ENCODE measurements around the gene NOP16. TPM values are rescaled to one million over a fixed set of nuclear protein-coding genes. Genes with fewer than 3 reads are reported as not detected.
"Not testable (repeated sequence)": the region's sequence is repeated elsewhere in the genome, so short reads cannot be mapped to it uniquely, and the experiment has no call there.

Gene NOP16
- total RNA-seq, 3 donors from 2014 or later (not counting 1 experiment from before 2014, with no cell fraction given): 6.4 to 12.4 (median 12.1) TPM

- H3K36me3 ChIP-seq (ENCODE audit: control insufficient read depth, insufficient read depth, low read length): peaks cover 15% of the 10 kb centered on the region
- Mint-ChIP-seq H3K27ac (peak overlapping the region in 1 of 2 donors; percentile 27), H3K36me3 (no peaks in the 10 kb centered on the region), H3K27me3 (ENCODE audit: low read depth in 2 of 2) (no peaks in the 10 kb centered on the region), H3K4me3 (no peak overlapping the region), H3K9me3 (no peaks in the 10 kb centered on the region), H3K4me1 (peaks cover 30 to 40% of the 10 kb centered on the region in 2 donors)
- no peaks in the 10 kb centered on the region for H3K27me3 ChIP-seq (ENCODE audit: control insufficient read depth, insufficient read depth, low read length)
- no peak for TF ChIP-seq CTCF (IDR thresholded peaks at IDR 0.05)
- ATAC-seq: no peak
- intact Hi-C loops (cut with micrococcal nuclease): no loop called here
- no peak overlapping the region for H3K27ac ChIP-seq (ENCODE audit: low read length)
- WGBS (ENCODE audit: insufficient coverage): 99% methylated on average over 4 of the region's 4 CpGs
- no peaks in the 10 kb centered on the region for H3K4me1 ChIP-seq (ENCODE audit: control insufficient read depth, insufficient read depth, low read length)
- no peak overlapping the region for H3K4me3 ChIP-seq (ENCODE audit: low read length)
- H3K9me3 ChIP-seq (ENCODE audit: control insufficient read depth, insufficient read depth, low read length): no peaks in the 10 kb centered on the region
- no peak for DNase-seq
These were observed 21.4 kb upstream of the NOP16 start for GRCh38 chr5:176409765-176410164.

- Histone ChIP-seq H3K4me1 (ENCODE audit: control insufficient read depth, insufficient read depth, low read length) (no peaks in the 10 kb centered on the region), H3K27me3 (ENCODE audit: control insufficient read depth, insufficient read depth, low read length) (no peaks in the 10 kb centered on the region), H3K9me3 (ENCODE audit: control insufficient read depth, insufficient read depth, low read length) (no peaks in the 10 kb centered on the region), H3K4me3 (ENCODE audit: low read length) (no peak overlapping the region), H3K36me3 (ENCODE audit: control insufficient read depth, insufficient read depth, low read length) (peaks cover 15% of the 10 kb centered on the region), H3K27ac (ENCODE audit: low read length) (no peak overlapping the region)
- 96% methylated on average over 5 of the region's 5 CpGs for WGBS (ENCODE audit: insufficient coverage)
- no peak for TF ChIP-seq CTCF (IDR thresholded peaks at IDR 0.05)
- H3K36me3 Mint-ChIP-seq: no peaks in the 10 kb centered on the region
- ATAC-seq (no peak), DNase-seq (no peak)
- no peak overlapping the region for H3K4me3 Mint-ChIP-seq
- peaks cover 23 to 28% of the 10 kb centered on the region in 2 donors for H3K4me1 Mint-ChIP-seq
- no peaks in the 10 kb centered on the region for H3K9me3 Mint-ChIP-seq
- H3K27me3 Mint-ChIP-seq (ENCODE audit: low read depth in 2 of 2): no peaks in the 10 kb centered on the region
- intact Hi-C loops (cut with micrococcal nuclease): no loop called here
- no peak overlapping the region for H3K27ac Mint-ChIP-seq
These were observed 20.2 kb upstream of the NOP16 start for GRCh38 chr5:176408590-176408989.

DNA sequence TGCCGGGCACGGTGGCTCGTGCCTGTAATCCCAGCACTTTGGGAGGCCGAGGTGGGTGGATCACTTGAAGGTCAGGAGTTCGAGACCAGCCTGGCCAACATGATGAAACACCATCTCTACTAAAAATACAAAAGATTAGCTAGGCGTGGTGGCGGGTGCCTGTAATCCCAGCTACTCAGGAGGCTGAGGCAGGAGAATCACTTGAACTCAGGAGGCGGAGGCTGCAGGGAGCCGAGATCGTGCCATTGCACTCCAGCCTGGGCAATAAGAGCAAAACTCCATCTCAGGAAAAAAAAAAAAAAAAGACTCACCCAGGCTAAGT lies 19.8 kb upstream of the NOP16 start:
- H3K36me3 ChIP-seq (ENCODE audit: control insufficient read depth, insufficient read depth, low read length): peaks cover 15% of the 10 kb centered on the region
- H3K4me3 Mint-ChIP-seq; ATAC-seq; H3K9me3 Mint-ChIP-seq; H3K4me1 ChIP-seq (ENCODE audit: control insufficient read depth, insufficient read depth, low read length); intact Hi-C loops (cut with micrococcal nuclease); H3K27me3 ChIP-seq (ENCODE audit: control insufficient read depth, insufficient read depth, low read length); H3K9me3 ChIP-seq (ENCODE audit: control insufficient read depth, insufficient read depth, low read length); H3K27me3 Mint-ChIP-seq (ENCODE audit: low read depth in 2 of 2); H3K4me3 ChIP-seq (ENCODE audit: low read length); H3K27ac Mint-ChIP-seq; DNase-seq; H3K36me3 Mint-ChIP-seq; H3K27ac ChIP-seq (ENCODE audit: low read length): not testable (repeated sequence)
- H3K4me1 Mint-ChIP-seq: peaks cover 23 to 24% of the 10 kb centered on the region in 2 donors
- WGBS (ENCODE audit: insufficient coverage): 99% methylated on average over 10 of the region's 10 CpGs

DNA sequence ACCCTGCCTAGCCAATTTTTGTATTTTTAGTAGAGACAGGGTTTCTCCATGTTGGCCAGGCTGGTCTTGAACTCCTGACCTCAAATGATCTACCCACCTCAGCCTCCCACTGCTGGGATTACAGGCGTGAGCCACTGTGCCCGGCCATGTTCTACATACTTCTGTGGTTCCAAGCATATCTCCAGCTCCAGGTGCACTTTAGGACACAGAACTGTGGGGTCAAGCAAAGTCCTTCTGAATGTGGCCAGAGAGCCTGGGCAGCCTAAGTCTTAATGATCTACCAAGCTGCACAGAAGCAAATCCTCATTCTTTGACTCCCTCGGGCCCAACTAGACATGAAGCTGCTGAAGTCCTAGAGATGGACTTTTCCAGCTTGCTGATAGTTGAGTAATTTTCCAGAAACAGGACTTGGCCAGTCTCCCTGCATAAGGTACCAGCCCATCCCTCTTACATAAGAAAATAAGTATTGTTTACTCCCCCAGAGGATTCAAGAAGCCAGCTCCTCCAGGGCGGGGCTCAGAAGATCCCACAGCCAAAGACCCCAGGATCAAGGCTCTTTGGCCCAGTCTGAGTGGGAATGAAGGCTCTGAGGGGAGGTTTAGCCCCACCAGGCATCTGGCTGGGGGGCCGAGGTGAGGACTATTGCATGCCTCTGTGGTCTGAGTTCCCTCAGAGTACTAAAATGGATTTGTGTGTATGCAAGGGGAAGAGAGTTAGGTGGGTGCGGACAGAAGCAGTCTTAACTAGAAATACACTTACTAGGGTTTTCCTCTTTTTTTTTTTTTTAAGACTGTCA lies 19.3 kb upstream of the NOP16 start:
- DNase-seq (no peak), ATAC-seq (no peak)
- H3K4me3 Mint-ChIP-seq: no peak overlapping the region
- 96% methylated on average over 6 of the region's 6 CpGs for WGBS (ENCODE audit: insufficient coverage)
- peaks cover 20 to 23% of the 10 kb centered on the region in 2 donors for H3K4me1 Mint-ChIP-seq
- Histone ChIP-seq H3K36me3 (ENCODE audit: control insufficient read depth, insufficient read depth, low read length) (peaks cover 15% of the 10 kb centered on the region), H3K4me1 (ENCODE audit: control insufficient read depth, insufficient read depth, low read length) (no peaks in the 10 kb centered on the region), H3K27me3 (ENCODE audit: control insufficient read depth, insufficient read depth, low read length) (no peaks in the 10 kb centered on the region), H3K9me3 (ENCODE audit: control insufficient read depth, insufficient read depth, low read length) (no peaks in the 10 kb centered on the region), H3K4me3 (ENCODE audit: low read length) (no peak overlapping the region), H3K27ac (ENCODE audit: low read length) (no peak overlapping the region)
- H3K36me3 Mint-ChIP-seq: no peaks in the 10 kb centered on the region
- H3K27me3 Mint-ChIP-seq (ENCODE audit: low read depth in 2 of 2): no peaks in the 10 kb centered on the region
- H3K27ac Mint-ChIP-seq: no peak overlapping the region
- H3K9me3 Mint-ChIP-seq: no peaks in the 10 kb centered on the region
- no peak for TF ChIP-seq CTCF (IDR thresholded peaks at IDR 0.05)
- intact Hi-C loops (cut with micrococcal nuclease): no loop called here

Data from natural killer cell (primary cell).